ENCODE data around the gene CHFR.

The CHFR gene

GRCh38 chr12:132872975-132873421, 14.4 kb downstream of the CHFR start:
- H3K36me3 ChIP-seq (ENCODE audit: insufficient read depth): no peaks in the 10 kb centered on the region

GRCh38 chr12:132872073-132872855, 15.1 kb downstream of the CHFR start:
- no peaks in the 10 kb centered on the region for H3K36me3 ChIP-seq (ENCODE audit: insufficient read depth)
- no peaks in the 10 kb centered on the region for H4K20me1 ChIP-seq (ENCODE audit: insufficient read depth)
- no peak overlapping the region for H3K4me3 ChIP-seq (IDR thresholded peaks at IDR 0.05; ENCODE audit: insufficient read depth, low read depth, low read length)
- H3K27ac ChIP-seq: no peak overlapping the region
- no peak for TF ChIP-seq CTCF (conservative IDR thresholded peaks at IDR 0.05; ENCODE audit: low read depth, low read length)
- H3K79me2 ChIP-seq (ENCODE audit: insufficient read depth, low read depth): no peaks in the 10 kb centered on the region
- no peak overlapping the region for H3K9ac ChIP-seq
- no peaks in the 10 kb centered on the region for H3K27me3 ChIP-seq (ENCODE audit: insufficient read depth, low read depth)
- no peak overlapping the region for H2AFZ ChIP-seq (ENCODE audit: low read depth)
- no peaks in the 10 kb centered on the region for H3K4me1 ChIP-seq (ENCODE audit: low read depth, poor library complexity, severe bottlenecking)
- H3K4me2 ChIP-seq: no peak overlapping the region

More at GRCh38 chr12:132872975-132873421, 14.4 kb downstream of the CHFR start:
- no peak for TF ChIP-seq CTCF (conservative IDR thresholded peaks at IDR 0.05; ENCODE audit: low read depth, low read length)
- Histone ChIP-seq H3K79me2 (ENCODE audit: insufficient read depth, low read depth) (no peaks in the 10 kb centered on the region), H3K4me3 (IDR thresholded peaks at IDR 0.05; ENCODE audit: insufficient read depth, low read depth, low read length) (no peak overlapping the region), H3K27ac (no peak overlapping the region), H2AFZ (ENCODE audit: low read depth) (no peak overlapping the region), H3K4me2 (no peak overlapping the region), H4K20me1 (ENCODE audit: insufficient read depth) (no peaks in the 10 kb centered on the region), H3K9ac (no peak overlapping the region), H3K27me3 (ENCODE audit: insufficient read depth, low read depth) (no peaks in the 10 kb centered on the region), H3K4me1 (ENCODE audit: low read depth, poor library complexity, severe bottlenecking) (no peaks in the 10 kb centered on the region)

GRCh38 chr12:132869551-132869950, 17.9 kb downstream of the CHFR start:
- no peaks in the 10 kb centered on the region for H3K79me2 ChIP-seq (ENCODE audit: insufficient read depth, low read depth)
- no peaks in the 10 kb centered on the region for H3K4me1 ChIP-seq (ENCODE audit: low read depth, poor library complexity, severe bottlenecking)
- no peaks in the 10 kb centered on the region for H3K27me3 ChIP-seq (ENCODE audit: insufficient read depth, low read depth)
- H3K4me2 ChIP-seq: no peak overlapping the region
- H4K20me1 ChIP-seq (ENCODE audit: insufficient read depth): no peaks in the 10 kb centered on the region
- no peak overlapping the region for H3K4me3 ChIP-seq (IDR thresholded peaks at IDR 0.05; ENCODE audit: insufficient read depth, low read depth, low read length)
- TF ChIP-seq CTCF (conservative IDR thresholded peaks at IDR 0.05; ENCODE audit: low read depth, low read length): no peak
- no peak overlapping the region for H2AFZ ChIP-seq (ENCODE audit: low read depth)
- H3K36me3 ChIP-seq (ENCODE audit: insufficient read depth): no peaks in the 10 kb centered on the region
- H3K9ac ChIP-seq: no peak overlapping the region
- H3K27ac ChIP-seq: no peak overlapping the region

- no peak overlapping the region for H3K9ac ChIP-seq
- no peaks in the 10 kb centered on the region for H3K4me1 ChIP-seq (ENCODE audit: low read depth, poor library complexity, severe bottlenecking)
- H3K79me2 ChIP-seq (ENCODE audit: insufficient read depth, low read depth): no peaks in the 10 kb centered on the region
- H3K36me3 ChIP-seq (ENCODE audit: insufficient read depth): no peaks in the 10 kb centered on the region
- no peak overlapping the region for H3K4me3 ChIP-seq (IDR thresholded peaks at IDR 0.05; ENCODE audit: insufficient read depth, low read depth, low read length)
- H3K27ac ChIP-seq: no peak overlapping the region
- H3K27me3 ChIP-seq (ENCODE audit: insufficient read depth, low read depth): no peaks in the 10 kb centered on the region
- TF ChIP-seq CTCF (conservative IDR thresholded peaks at IDR 0.05; ENCODE audit: low read depth, low read length): no peak
- H3K4me2 ChIP-seq: no peak overlapping the region
- no peak overlapping the region for H2AFZ ChIP-seq (ENCODE audit: low read depth)
- H4K20me1 ChIP-seq (ENCODE audit: insufficient read depth): no peaks in the 10 kb centered on the region
Observed at GRCh38 chr12:132866251-132866828, 21.1 kb downstream of the CHFR start.
